ENCODE results near the gene AJAP1.

The AJAP1 gene

GRCh38 chr1:4778056-4778455, 123.6 kb downstream of the AJAP1 start:
- DNase-seq = no peak

DNA sequence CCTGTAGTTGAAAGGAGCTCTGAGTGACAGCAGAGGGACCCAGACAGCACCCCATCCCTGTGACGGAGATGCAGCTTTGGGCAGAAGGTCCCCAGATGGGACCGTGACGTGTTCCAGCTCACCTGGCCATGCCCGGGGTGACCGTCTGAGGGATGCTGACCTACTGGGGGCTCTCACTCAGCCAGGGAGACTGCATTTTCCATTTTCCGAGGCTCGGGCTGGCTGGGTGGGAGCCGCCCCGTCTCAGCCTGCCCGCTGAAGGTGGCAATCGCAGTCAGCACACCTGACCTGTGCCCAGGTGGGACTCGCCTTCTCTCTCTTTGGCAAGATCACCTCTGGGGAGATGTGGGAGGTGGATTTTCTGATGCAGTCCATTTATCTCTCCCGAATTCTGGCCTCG, 127.2 kb downstream of the AJAP1 start:
- no peak for DNase-seq

DNA sequence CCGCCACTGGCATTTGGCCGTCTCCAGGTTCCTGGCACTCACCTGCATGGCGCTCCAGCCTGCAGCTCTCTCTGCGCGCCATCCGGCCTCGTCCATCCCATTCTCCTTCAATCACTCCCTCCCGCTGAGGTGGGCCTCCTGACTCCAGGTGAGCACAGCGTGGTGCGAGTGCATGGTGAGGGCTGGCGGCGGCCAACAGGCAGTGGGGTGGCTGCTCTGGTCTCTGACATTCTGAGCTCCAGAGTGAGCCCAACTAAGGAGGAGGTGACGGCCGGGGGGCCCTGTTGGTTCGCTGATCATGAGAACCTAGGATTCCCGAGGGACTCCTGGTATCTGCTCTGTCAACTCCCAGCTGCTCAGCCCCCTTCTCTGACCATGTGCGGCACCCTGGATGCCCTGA, 130.4 kb downstream of the AJAP1 start:
- no peak for DNase-seq

GRCh38 chr1:4786055-4786454, 131.6 kb downstream of the AJAP1 start:
- DNase-seq = no peak

GRCh38 chr1:4787551-4787950, 133.1 kb downstream of the AJAP1 start:
- no peak for DNase-seq

- no peak for DNase-seq
Measured at GRCh38 chr1:4792565-4792964, 138.2 kb downstream of the AJAP1 start.

DNA sequence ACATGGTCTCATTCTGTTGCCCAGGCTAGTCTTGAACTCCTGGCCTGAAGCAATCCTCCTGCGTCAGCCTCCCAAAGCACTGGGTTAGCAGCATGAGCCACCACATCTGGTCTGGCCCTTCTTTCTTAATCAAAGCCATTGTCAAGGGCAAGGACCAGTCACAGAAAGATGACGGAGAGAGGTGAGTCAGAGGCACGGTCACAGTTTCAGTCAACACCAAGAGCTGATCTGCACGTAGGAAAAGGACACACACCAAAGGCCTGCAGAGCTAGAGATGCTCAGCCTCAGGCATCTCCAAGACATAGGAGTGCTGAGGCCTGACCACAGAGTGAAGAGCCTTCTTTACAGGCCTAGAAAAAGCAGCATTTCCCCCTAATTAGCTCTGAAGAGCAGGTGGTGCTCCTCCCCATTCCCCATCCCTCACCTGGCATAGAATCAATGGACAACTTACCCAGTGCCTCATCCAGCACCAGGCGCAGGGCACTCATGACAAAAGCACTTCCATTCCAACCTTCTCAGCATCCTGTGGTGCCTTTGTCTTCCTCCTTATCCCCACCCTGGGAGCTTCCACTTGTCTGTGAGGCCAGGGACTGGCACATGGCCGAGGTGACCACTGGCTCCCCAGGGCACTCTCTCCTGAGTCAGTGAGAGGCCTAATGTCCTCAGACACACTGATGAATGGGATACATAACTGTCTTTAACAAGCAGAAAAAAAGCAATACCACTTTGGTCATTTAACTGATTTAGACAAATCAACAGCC, 139.8 kb downstream of the AJAP1 start:
- DNase-seq = no peak

DNA sequence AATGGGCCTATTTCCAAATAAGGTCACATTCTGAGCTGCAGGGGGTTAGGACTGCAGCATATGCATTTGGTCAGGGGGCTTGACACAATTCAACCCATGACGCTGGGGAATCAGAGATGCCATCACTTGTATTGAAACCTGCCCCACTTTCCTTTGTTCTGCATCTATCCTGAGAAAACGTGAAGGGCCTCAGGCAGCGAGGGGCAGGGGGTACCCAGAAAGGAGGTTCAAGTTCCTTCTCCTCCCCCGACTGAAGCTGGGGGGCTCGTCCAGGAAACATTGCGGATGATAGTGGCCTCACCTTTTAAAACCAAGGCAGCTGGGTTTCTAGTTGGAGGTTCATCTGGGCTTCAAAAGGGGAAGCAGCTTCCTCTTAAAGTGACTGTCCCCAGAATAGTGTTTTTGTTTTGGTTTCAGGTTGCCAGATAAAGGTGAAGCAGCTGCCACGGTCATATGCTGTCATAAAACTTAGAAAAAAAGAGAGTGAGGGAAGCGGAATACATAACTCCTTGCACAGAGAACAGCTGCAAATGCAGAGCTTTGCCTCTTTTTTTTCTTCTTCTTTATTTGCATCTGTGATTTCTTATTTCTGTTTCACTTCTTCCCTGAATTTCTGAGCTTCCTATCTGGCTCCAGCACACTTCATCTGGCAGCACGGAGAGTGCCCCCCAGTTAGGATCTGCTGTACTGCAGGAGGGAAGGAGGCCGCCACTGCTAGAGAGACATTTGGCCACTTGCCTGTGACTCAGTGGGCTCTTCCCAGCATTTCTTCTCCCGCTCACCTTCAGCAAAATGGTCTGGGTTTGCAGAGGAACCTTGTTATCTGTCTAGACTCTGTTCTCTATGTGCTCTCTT, 142.0 kb downstream of the AJAP1 start:
- DNase-seq = no peak

GRCh38 chr1:4797016-4797410, 142.6 kb downstream of the AJAP1 start:
- DNase-seq = no peak

GRCh38 chr1:4797429-4797828, 143.0 kb downstream of the AJAP1 start:
- DNase-seq = no peak

DNA sequence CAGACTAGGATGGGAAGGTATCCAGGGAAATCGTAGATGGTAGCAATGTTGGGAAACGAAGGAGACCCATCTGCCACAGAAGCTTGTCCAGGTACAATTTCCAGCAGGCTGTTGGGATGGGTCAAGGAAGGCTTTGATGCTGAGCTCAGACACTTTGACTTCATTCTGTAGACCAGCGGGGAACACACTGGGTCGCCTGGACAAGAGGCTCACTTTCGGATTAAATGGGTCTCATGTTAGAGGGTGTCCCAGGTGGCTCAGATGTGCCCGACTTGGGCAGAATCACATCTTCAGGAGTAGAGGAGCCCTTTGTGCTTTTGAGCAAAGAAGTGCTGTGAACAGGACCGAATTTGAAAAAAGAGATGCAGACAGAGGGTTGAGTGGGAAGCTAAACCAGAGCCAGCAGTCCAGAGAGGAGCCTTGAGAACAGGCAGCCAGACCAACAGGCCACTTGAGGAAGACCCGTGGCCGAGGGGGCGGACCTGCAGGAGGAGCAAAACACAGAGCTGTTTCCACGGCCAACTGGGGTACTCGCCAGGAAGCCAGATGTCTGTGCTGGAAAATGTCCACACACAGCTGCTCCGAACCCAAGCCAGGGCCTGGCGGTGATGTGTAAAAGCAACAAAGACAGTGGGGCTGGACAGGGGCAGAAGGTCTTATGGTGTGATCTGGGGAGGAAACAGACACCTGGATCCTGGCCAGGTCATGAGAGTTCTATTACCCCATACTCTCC, 146.9 kb downstream of the AJAP1 start:
- DNase-seq = no peak

- DNase-seq = no peak
Measured at GRCh38 chr1:4802024-4802423, 147.6 kb downstream of the AJAP1 start.

GRCh38 chr1:4803335-4803734, 148.9 kb downstream of the AJAP1 start:
- no peak for DNase-seq

- no peak for DNase-seq
Measured at GRCh38 chr1:4805987-4806386, 151.6 kb downstream of the AJAP1 start.

GRCh38 chr1:4820543-4820942, 166.1 kb downstream of the AJAP1 start:
- DNase-seq = no peak

DNA sequence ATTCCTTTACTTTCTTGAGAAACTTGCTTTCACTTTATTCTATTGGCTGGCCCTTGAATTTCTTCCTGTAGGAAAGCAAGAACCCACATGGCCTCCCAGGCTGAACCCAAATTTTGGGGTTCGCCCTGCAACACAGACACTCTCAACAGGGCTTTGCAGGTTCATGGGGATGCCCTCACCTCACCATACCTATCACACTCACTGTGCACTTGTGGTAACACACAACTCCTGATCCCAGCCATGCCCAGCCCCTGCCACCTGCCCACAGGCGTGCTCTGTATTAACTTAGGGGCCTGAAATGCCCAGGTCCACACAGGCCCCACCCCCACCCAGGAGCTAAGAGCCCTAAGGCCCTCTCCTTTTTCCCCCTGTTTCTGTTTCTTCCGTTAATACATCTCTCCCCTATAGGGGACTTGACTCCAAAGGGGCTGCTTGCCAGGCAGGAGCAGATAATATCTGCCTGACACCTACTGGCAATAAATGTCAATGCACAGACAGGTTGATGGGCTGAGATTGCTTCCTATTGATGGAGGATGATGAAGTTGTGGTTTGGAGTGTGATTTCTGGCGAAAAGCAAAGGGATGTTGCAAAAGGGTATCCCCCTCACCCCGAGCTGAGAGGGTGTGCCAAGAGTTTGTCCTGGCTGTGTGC, 171.5 kb downstream of the AJAP1 start:
- no peak for DNase-seq

DNA sequence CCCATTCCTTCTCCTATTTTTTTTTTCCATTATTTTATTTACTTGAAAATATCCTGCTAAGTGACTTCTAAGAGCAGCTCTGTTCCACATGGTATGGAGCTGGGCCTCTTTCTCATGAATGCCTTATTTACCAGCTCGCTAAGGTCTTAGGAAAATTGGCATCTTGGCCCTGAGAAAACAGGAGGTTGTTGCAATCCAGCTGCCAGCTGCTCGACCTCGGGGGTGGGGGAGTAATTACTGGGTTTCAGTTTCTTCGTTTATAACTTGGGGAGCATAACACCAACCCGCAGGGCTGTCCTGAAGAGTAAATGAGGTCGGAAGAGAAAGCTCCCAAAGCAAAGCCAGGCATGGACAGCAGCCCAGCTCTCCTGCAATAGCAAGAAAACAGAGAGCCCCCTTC, 176.3 kb downstream of the AJAP1 start:
- no peak for DNase-seq

GRCh38 chr1:4836574-4836973, 182.2 kb downstream of the AJAP1 start:
- DNase-seq = no peak

DNA sequence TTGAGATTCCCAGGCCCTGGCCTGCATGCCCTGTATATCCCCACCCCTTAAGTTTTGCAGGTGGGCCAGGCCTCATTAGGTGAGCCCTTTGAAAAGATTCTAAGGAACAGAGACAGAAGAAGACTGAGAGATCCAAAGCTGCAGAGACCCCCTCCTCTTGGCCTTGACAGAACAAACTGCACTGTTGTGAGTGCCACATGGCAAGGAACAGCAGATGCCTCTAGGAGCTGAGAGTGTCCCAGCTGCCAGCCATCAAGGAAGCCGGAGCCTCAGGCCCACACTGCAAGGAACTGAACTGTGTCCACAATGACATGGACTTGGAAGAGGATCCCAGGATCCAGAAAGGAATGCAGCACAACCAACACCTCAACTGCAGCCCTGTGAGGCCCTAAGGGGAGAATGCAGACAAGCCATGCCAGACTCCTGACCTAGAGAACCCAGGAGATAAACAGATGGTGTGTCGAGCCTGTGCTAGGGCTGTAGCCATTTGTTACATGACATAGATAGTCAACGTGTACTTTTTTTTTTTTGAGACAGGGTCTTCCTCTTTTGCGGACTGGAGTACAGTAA, 182.7 kb downstream of the AJAP1 start:
- no peak for DNase-seq

- no peak for DNase-seq
Measured at GRCh38 chr1:4837752-4838151, 183.3 kb downstream of the AJAP1 start.

GRCh38 chr1:4838231-4838630, 183.8 kb downstream of the AJAP1 start:
- DNase-seq = no peak

All from 8988T (cell line).